Activated T-cell treated with anti-CD3 and anti-CD28 coated beads, Interleukin-2, amount 50 U/mL, for 1 hour (primary cell): ENCODE measurements around the gene ACO1.

Experiments used
- DNase-seq: peaks from one replicate; pipeline ENCODE4 v3.0.0-alpha.2; 2020

ACO1 gene

GRCh38 chr9:32384002-32384363 lies 460 bp upstream of the ACO1 start:
- no peak for DNase-seq

GRCh38 chr9:32385152-32385884 lies 875 bp downstream of the ACO1 start:
- DNase-seq: no peak

GRCh38 chr9:32385885-32386283 lies 1.4 kb downstream of the ACO1 start:
- no peak for DNase-seq

GRCh38 chr9:32387256-32387655 lies 2.8 kb downstream of the ACO1 start:
- DNase-seq: no peak

GRCh38 chr9:32389365-32389764 lies 4.9 kb downstream of the ACO1 start:
- no peak for DNase-seq

GRCh38 chr9:32393911-32394310 lies 9.5 kb downstream of the ACO1 start:
- no peak for DNase-seq

- no peak for DNase-seq
Observed at GRCh38 chr9:32394381-32395049, 10.1 kb downstream of the ACO1 start.

GRCh38 chr9:32395510-32396216 lies 11.2 kb downstream of the ACO1 start:
- no peak for DNase-seq

- no peak for DNase-seq
Observed at GRCh38 chr9:32398207-32398606, 13.8 kb downstream of the ACO1 start.

GRCh38 chr9:32399110-32399815 lies 14.8 kb downstream of the ACO1 start:
- no peak for DNase-seq

GRCh38 chr9:32401488-32401887 lies 17.0 kb downstream of the ACO1 start:
- DNase-seq: no peak

- DNase-seq: no peak
Observed at GRCh38 chr9:32403567-32404260, 19.3 kb downstream of the ACO1 start.

- DNase-seq: no peak
Observed at GRCh38 chr9:32404402-32404801, 20.0 kb downstream of the ACO1 start.

GRCh38 chr9:32404856-32405255 lies 20.4 kb downstream of the ACO1 start:
- no peak for DNase-seq

- DNase-seq: no peak
Observed at GRCh38 chr9:32405506-32405905, 21.1 kb downstream of the ACO1 start.

- no peak for DNase-seq
Observed at GRCh38 chr9:32406046-32406445, 21.6 kb downstream of the ACO1 start.

GRCh38 chr9:32411753-32412152 lies 27.3 kb downstream of the ACO1 start:
- no peak for DNase-seq

GRCh38 chr9:32412440-32412839 lies 28.0 kb downstream of the ACO1 start:
- DNase-seq: no peak

- DNase-seq: no peak
Observed at GRCh38 chr9:32413424-32413823, 29.0 kb downstream of the ACO1 start.

GRCh38 chr9:32414856-32415255 lies 30.4 kb downstream of the ACO1 start:
- DNase-seq: no peak

- no peak for DNase-seq
Observed at GRCh38 chr9:32419921-32420320, 35.5 kb downstream of the ACO1 start.

- DNase-seq: no peak
Observed at GRCh38 chr9:32422237-32422806, 37.9 kb downstream of the ACO1 start.

- no peak for DNase-seq
Observed at GRCh38 chr9:32423371-32423770, 38.9 kb downstream of the ACO1 start.
